GM19328 (cell line): Measurements from ENCODE around the gene COL24A1.

Source experiments
- ATAC-seq: cut with Tn5 transposase; IDR thresholded peaks from one replicate; pipeline ENCODE4 v1.9.1; 2021; ENCODE audit warnings: mild to moderate bottlenecking, moderate library complexity; ENCODE audit not compliant: unreplicated experiment

Gene COL24A1

DNA sequence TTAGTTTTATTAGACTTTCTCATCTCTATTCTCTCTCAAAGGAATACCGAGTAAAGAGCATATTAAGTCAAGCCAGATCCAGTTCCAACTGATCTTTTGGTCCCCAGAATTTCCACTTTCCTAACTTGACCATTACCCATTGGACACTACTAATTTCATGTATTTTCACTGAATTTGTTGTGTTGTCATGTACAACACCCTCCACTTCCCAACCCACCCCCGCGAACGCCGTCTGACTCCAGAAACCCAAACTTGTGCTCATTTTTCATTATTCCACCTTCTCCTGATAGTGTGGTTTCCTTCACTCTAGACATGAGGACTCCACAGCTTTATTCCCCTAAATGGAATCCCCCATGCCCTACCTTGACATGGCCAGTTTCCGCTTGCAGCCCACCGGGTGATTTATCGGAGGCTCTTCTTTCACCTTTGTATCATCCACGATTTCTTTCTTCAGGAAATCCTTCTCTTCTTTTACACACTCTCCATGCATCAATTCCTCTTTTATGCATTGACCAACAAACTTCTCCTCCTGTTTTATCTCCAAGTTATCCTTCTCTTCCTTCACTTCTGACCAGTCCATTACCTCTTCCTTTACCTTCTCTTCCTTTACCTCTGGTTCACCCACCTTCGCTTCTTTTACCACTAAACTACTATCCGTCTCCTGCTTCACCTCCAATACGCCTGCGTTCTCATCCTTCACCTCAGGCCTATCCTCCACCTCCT, 449.1 kb downstream of the COL24A1 start:
- peak; percentile 32 for ATAC-seq

DNA sequence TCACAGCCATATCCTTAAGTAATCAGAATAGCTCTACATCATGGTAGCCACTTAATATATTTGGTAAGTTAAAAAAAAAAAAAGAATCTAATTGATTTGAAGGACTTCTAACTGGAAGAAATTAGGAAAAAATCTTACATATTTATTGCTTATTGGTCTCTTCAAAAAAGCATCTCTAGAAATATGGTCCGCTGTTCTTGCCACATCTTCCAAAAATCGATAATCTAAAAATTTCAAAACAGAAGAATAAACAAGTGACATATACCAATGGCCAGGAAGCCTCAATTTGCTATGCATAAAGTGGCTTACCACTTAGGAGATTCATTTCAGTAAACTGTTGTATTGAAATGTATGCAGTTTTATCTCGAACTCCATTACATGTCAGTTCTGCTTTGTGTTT, 450.6 kb downstream of the COL24A1 start:
- no peak for ATAC-seq

DNA sequence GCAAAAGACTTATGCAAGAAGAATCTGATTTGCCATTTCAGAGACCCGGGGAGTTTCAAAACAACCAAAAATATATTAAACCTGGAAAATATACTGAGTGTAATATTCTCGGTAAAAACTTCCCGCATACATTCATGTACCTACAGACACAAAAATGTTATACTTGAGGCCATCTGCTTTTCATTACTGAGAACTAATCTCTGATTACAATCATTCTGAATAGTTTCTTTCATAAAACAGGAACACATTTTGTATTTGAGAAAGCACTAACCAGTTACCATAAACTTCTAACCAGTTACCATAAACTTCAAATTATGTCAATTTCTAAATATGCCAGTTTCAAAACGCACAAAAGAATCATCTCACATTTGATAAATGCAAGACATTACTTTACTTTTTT, 456.1 kb downstream of the COL24A1 start:
- ATAC-seq = no peak

DNA sequence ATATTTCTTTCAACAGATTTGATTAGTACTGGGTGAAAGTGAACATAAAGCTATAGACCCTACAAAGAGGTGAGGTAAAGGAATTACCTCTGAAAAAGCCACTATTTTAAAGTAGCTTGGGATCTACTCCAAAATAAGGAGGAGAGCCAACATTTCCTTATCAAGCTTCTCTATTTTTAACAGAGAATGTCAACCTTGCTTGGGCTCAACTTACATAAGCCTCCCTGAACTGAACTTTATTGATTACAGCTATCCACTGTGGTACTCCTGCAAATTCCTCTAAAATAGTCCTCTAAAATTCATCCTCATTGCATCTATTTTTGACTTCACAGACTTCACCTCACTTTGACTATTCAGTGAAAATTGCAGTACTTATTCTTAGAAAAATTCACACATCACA, 458.7 kb downstream of the COL24A1 start:
- ATAC-seq = no peak

DNA sequence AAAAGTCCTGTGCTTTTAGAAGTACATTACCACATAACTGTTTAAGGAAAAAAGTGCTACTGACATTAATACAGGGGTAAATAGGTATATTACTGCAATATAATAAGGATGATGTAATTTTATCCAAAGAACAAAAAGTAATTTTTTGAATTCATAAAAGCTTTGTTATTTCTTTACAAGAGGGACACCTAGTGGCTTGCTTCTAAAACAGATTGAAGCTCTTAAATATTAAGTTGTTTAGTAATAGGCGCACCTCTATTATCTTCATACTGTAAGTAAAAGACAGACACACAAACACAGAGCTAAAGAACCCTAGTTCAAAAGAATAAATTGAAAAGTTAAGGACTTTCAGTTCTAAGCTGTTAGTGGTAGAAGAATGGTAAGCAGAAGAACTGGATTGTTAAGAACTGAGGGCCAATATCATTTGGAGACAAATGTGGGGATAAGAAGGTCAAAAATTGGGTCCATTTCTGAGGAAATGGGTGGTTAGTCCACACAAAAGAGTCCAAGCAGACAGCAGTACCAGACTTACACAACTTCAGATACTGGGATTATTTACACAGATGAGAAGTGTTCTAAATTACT, 463.8 kb downstream of the COL24A1 start:
- ATAC-seq = no peak

DNA sequence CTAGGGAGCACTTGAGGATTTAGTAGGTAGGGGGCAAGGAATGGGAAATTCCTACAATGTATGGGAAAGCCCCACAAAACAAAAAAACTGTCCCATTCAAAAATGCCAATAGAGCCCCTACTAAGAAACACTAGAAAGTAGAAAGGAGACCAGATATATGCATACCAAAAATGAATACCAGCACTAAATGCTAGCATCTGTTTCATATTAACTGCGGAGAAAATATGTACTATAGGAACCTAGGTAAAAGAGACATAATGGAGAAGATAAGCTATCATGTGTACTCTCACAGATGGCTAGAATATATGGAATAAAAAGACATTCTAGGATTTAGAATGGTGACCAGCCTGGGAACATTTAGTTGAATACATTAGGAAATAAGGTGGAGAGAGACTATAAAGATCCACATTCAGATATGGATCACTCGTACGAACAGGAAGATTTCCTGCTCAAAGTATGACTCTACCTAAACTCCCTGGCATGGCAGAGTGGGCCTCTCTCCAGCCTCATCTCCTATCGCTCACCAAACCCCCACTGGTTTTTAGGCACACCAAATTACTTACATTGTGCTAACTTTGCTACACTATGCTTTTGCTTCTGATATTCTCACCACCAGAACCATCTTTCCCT, 466.7 kb downstream of the COL24A1 start:
- no peak for ATAC-seq

DNA sequence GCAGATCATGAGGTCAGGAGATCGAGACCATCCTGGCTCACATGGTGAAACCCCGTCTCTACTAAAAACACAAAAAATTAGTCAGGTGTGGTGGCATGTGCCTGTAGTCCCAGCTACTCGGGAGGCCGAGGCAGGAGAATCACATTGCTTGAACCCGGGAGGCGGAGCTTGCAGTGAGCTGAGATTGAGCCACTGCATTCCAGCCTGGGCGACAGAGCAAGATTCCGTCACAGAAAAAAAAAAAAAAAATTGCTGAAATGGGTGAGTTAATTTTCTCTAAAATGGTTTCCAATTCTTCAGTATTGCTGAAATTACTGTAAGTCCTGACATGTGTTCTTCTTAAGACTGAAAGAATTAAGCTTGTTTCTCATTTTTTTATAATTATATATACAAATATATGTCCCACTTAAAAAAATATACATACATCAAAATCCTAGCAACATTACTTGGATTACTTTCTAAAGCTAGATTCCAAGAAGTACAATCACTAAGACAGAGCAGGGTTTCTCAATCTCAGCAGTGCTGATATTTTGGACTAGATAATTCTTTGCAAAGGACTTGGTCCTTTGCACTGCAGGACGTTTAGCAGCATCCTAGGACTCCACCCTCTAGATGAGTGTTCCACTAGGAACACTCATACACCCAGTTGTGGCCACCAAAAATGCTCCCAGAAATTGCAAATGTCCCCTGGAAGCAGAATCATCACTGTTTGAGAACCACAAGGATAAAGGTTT, 473.1 kb downstream of the COL24A1 start:
- ATAC-seq = no peak

DNA sequence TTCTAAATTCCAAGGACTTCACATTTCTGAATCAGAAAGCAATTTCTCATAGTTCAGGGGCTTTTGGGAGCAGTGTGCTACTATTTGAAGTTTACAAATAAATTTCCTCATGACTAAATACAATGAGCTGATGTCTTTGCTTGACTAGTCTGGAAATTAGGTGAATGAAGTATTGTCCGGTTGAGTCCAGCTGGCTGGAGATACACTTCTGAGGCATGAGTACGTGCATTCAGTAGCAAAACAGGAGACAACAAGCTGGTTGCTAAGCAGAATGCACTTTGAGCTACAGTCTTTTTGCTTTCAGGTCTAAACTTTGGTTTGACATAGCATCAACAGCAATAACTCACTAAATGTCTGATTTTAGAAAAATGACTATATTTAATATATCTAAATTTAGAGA, 475.5 kb downstream of the COL24A1 start:
- ATAC-seq = no peak
